ENCODE data around the gene HMG20A. TPM values are rescaled to one million over a fixed set of nuclear protein-coding genes. Genes with fewer than 3 reads are reported as not detected.

Gene HMG20A
- total RNA-seq, 6 experiments from 2014 or later, result 14.6 to 21.1 (median 19.5) TPM

DNA sequence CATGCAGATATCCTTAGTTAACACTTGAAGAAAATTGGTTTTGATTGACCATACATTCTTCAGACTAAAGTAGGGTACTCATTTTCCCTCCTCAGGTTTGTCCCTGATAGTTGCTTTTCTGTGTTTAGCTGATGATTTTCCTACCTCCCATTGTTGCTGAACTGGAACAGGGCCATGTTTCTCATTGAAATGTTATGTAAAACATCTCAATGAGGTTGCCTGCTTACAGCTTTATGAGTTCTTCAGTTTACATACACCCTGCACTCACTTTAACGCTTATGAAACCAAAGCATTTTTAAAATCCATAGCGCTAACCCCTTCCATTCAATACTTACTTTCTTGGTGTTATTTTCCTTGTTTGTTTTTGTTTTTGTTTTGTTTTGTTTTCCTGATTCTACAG lies 61.9 kb downstream of the HMG20A start:
- whole genome bisulfite sequencing (ENCODE audit: insufficient coverage, low coverage, low lambda C conversion rate, missing lambda C conversion rate), result 88% methylated on average over 2 of the region's 2 CpGs
- no peak for TF ChIP-seq POLR2A (IDR thresholded peaks at IDR 0.05)
- TF ChIP-seq, protein P1, sequence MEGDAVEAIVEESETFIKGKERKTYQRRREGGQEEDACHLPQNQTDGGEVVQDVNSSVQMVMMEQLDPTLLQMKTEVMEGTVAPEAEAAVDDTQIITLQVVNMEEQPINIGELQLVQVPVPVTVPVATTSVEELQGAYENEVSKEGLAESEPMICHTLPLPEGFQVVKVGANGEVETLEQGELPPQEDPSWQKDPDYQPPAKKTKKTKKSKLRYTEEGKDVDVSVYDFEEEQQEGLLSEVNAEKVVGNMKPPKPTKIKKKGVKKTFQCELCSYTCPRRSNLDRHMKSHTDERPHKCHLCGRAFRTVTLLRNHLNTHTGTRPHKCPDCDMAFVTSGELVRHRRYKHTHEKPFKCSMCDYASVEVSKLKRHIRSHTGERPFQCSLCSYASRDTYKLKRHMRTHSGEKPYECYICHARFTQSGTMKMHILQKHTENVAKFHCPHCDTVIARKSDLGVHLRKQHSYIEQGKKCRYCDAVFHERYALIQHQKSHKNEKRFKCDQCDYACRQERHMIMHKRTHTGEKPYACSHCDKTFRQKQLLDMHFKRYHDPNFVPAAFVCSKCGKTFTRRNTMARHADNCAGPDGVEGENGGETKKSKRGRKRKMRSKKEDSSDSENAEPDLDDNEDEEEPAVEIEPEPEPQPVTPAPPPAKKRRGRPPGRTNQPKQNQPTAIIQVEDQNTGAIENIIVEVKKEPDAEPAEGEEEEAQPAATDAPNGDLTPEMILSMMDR (IDR thresholded peaks at IDR 0.05), result no peak
- no peaks in the 10 kb centered on the region for H3K27me3 ChIP-seq
- H3K9me3 ChIP-seq, result no peaks in the 10 kb centered on the region
- H3K36me3 ChIP-seq, result peaks cover 0 to 56% (median 14%) of the 10 kb centered on the region in 4 donors
- DNase-seq (no peak), ATAC-seq (no peak)
- H3K4me3 ChIP-seq, result no peak overlapping the region
- H3K27ac ChIP-seq, result no peak overlapping the region
- intact Hi-C loops (cut with DNase I), result no loop called here
- no peaks in the 10 kb centered on the region for H3K4me1 ChIP-seq

DNA sequence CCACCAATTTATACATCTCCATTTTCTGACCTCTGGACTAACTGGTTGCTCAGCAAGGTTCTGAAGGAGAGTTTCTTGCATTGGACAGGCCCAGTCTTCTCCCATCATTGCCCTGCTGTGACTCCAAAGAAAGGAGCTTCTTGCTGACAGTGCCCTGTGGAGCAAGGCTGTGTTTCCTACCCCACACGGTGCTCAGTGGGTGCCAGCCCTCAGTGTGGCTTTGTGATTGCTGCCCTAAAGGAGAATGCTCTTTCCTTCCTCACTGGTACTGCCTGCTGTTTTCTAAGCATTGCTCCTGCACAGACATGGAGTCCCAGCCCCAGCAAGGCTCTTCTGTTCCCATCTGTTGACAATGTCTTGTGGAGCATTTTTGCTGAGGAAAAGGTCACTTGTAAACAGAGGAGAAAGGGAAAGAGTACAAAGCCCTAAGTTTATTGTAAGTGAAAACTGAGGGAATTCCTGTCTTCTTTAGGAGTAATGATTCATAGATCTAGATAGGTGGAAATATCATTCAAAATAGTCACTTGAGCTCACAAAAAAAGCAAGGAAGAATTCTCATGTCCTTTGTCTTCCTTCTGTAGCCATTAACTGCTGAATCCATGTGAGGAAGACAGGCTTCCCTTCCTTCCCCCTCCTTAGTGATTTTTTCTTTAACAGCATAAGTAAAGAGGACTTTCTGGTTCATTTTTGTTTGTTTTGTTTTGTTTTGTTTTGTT lies 62.9 kb downstream of the HMG20A start:
- no peak overlapping the region for H3K4me3 ChIP-seq
- intact Hi-C loops (cut with DNase I), result no loop called here
- WGBS (ENCODE audit: insufficient coverage, low coverage, low lambda C conversion rate, missing lambda C conversion rate), result 67% methylated on average over 1 of the region's 1 CpG
- H3K36me3 ChIP-seq, result peaks cover 0 to 46% (median 9%) of the 10 kb centered on the region in 4 donors
- H3K4me1 ChIP-seq, result no peaks in the 10 kb centered on the region
- TF ChIP-seq, protein P1 (IDR thresholded peaks at IDR 0.05), result no peak
- TF ChIP-seq POLR2A (IDR thresholded peaks at IDR 0.05), result no peak
- H3K27ac ChIP-seq, result no peak overlapping the region
- ATAC-seq (no peak), DNase-seq (no peak)
- H3K9me3 ChIP-seq, result no peaks in the 10 kb centered on the region
- no peaks in the 10 kb centered on the region for H3K27me3 ChIP-seq

DNA sequence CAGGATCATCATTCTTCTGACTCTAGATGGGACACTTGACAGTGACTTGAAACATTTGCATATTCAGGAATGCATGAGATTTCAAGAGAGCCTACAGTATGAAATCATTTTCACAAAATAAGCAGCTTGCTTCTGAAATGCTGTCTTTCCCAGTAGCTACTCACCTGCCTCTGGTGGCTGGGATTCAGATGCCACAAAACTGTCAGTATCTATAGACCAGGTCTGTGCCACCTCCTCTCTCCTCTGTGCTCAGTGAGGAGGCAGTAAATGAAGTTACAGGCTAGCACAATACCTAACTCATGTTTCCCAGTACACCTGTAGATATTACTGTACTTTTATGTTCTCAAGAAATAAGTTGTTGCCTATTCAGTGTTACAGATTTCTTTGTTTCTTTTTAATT lies 64.3 kb downstream of the HMG20A start:
- Histone ChIP-seq H3K4me3 (no peak overlapping the region), H3K4me1 (no peaks in the 10 kb centered on the region), H3K27ac (no peak overlapping the region), H3K9me3 (no peaks in the 10 kb centered on the region), H3K27me3 (no peaks in the 10 kb centered on the region), H3K36me3 (peaks cover 0 to 32% (median 2%) of the 10 kb centered on the region in 4 donors)
- no peak for TF ChIP-seq POLR2A (IDR thresholded peaks at IDR 0.05)
- TF ChIP-seq, protein P1 (IDR thresholded peaks at IDR 0.05), result no peak
- no peak for ATAC-seq
- no peak for DNase-seq
- intact Hi-C loops (cut with DNase I), result no loop called here

DNA sequence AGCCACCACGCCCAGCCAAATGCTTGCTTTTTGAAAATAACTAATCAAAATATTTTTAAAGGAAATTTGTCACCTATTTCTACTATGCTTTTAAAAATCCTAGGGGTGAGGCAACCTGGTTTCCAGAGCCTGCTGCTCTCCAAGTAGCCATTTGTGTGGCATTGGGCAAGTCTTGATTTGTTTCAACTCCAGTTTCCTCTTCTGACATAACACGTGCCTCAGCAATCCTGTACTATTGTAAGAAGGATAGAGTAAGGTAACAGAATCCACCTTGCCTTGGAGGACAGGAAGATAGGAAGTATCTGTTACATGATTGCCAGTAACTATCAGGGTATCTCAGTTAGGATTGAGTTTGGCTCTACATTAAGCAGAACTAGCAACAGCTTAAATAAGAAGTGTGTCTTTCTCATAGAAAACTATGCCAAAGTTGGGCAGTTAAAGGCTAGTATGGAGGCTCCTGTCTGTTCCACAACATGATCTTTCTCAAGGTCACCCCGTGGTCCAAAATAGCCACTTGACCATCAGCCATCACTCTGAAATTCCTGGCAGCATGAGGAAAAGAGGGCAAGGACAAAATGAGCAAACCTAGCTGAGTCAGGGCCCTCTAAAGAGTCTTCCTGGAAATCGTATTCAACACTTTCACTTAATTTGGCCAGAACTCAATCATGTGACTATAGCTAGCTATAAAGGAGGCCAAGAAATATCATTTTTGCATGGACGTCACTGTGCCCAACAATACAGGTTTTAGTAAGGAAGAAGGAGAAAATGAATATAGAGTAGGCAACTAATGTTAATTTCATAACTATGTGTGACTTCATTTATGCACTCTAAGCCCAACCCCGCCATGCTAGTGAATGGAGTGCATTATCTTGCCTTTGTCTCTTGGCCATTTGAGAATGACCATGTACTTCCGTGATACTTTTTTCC lies 66.1 kb downstream of the HMG20A start:
- Histone ChIP-seq H3K9me3 (no peaks in the 10 kb centered on the region), H3K27me3 (no peaks in the 10 kb centered on the region), H3K27ac (no peak overlapping the region), H3K4me3 (no peak overlapping the region), H3K4me1 (no peaks in the 10 kb centered on the region), H3K36me3 (peaks cover 0 to 29% (median 0%) of the 10 kb centered on the region in 4 donors)
- TF ChIP-seq, protein P1 (IDR thresholded peaks at IDR 0.05), result no peak
- TF ChIP-seq POLR2A (IDR thresholded peaks at IDR 0.05), result no peak
- intact Hi-C loops (cut with DNase I), result no loop called here
- DNase-seq (no peak), ATAC-seq (no peak)
- WGBS (ENCODE audit: insufficient coverage, low coverage, low lambda C conversion rate, missing lambda C conversion rate), result 78% methylated on average over 5 of the region's 7 CpGs
